ENCODE data around the gene PRKCZ. TPM values are rescaled to one million over a fixed set of nuclear protein-coding genes. Genes with fewer than 3 reads are reported as not detected.

Gene PRKCZ
- total and polyA plus RNA-seq, 9 of the 15 experiments (the other 6 are each of a cell fraction or from before 2014, with no cell fraction given), result 0.07 to 3.1 (median 1.3) TPM

DNA sequence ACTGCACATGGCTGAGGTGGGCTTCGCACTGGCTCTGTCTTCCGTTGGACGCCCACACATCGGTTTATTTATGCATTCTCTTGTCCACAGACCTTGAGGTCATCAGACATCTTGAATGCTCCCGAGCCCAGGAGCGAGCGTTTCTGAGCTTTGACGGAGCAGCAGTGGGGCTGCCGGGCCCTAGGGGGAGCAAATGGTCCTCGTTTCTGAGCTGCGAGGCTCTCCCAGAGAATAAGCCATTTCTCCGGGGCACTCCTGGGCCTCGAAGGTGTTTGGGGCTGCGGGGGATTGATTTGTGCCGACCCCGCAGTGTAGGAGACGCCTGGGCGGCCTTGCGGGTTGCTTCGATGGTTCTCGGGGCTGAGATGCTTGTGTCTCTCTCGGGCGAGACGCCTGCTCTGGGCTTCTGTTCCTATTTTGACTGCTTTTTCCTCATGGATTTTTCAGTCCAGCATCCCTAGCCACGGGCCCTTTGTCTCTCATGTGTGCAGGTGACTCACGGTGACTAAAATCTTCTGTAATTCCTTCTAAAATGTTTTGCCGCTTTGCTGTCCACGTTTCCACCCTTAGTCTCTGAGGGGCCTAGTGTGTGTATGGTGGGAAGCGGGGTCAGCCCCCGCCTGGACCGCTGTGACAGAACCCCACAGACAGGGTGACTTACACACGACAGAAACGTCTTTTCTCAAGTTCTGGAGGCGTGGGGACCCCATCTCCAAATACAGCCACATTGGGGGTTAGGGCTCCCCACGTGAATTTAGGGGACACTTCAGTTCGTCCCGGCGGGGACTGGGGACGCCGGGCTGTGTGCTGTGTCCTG lies 82.2 kb downstream of the PRKCZ start (continued):
- TF ChIP-seq CHD7 (IDR thresholded peaks at IDR 0.05; ENCODE audit: low read depth, low read length) (no peak), GABPB2 (CRISPR knock-in tag; conservative IDR thresholded peaks at IDR 0.05) (no peak), ZBTB9 (CRISPR knock-in tag; IDR thresholded peaks at IDR 0.05) (no peak), CBFA2T3 (IDR thresholded peaks at IDR 0.05) (no peak), HNRNPH1 (optimal IDR thresholded peaks at IDR 0.05; ENCODE audit: low read depth, low read length) (no peak), ZNF253 (CRISPR knock-in tag; conservative IDR thresholded peaks at IDR 0.05) (no peak), ZNF699 (CRISPR knock-in tag; IDR thresholded peaks at IDR 0.05; ENCODE audit: insufficient replicate concordance) (no peak), PCBP1 (IDR thresholded peaks at IDR 0.05; ENCODE audit: low read depth, low read length, poor library complexity, severe bottlenecking) (no peak), ZNF778 (CRISPR knock-in tag; IDR thresholded peaks at IDR 0.05) (no peak), HLTF (IDR thresholded peaks at IDR 0.05) (no peak), ZNF511 (CRISPR knock-in tag; IDR thresholded peaks at IDR 0.05) (no peak), PCBP2 (IDR thresholded peaks at IDR 0.05; ENCODE audit: low read depth, low read length, poor library complexity, severe bottlenecking) (no peak)
- TF ChIP-seq, protein P1, sequence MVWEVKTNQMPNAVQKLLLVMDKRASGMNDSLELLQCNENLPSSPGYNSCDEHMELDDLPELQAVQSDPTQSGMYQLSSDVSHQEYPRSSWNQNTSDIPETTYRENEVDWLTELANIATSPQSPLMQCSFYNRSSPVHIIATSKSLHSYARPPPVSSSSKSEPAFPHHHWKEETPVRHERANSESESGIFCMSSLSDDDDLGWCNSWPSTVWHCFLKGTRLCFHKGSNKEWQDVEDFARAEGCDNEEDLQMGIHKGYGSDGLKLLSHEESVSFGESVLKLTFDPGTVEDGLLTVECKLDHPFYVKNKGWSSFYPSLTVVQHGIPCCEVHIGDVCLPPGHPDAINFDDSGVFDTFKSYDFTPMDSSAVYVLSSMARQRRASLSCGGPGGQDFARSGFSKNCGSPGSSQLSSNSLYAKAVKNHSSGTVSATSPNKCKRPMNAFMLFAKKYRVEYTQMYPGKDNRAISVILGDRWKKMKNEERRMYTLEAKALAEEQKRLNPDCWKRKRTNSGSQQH (CRISPR knock-in tag; IDR thresholded peaks at IDR 0.05), result no peak
